ENCODE measurements around the gene GTF2H4. TPM values are rescaled to one million over a fixed set of nuclear protein-coding genes. Genes with fewer than 3 reads are reported as not detected.
A peak's percentile ranks its signal among the peaks of the same experiment; 100 is the strongest.

GTF2H4 gene
- total and polyA plus RNA-seq, 2 of the 8 experiments (the other 6 are each of a cell fraction or from before 2014, with no cell fraction given) = 42.3 to 53.4 TPM

- TF ChIP-seq PHF8 (conservative IDR thresholded peaks at IDR 0.05; ENCODE audit: low read depth, low read length) = 0 out of 2 replicates have a peak, but pooled peaks have one; percentile 47
- no peak for TF ChIP-seq RNF2 (IDR thresholded peaks at IDR 0.05; ENCODE audit: borderline replicate concordance, low read depth, low read length, missing control alignments, poor library complexity, severe bottlenecking)
- no peak for TF ChIP-seq FOSL1 (IDR thresholded peaks at IDR 0.05; ENCODE audit: insufficient read depth, low read depth, low read length)
- TF ChIP-seq HDAC6 (IDR thresholded peaks at IDR 0.05; ENCODE audit: low read depth, low read length) = no peak
- TF ChIP-seq SIX5 (IDR thresholded peaks at IDR 0.05; ENCODE audit: low read depth, low read length) = no peak
- no peak for TF ChIP-seq CREB1 (IDR thresholded peaks at IDR 0.05)
- no peak for TF ChIP-seq RFX5 (IDR thresholded peaks at IDR 0.05; ENCODE audit: borderline replicate concordance, low read depth, low read length)
- TF ChIP-seq EZH2 (IDR thresholded peaks at IDR 0.05; ENCODE audit: low read depth, low read length, severe bottlenecking) = no peak
- 0 out of 2 replicates have a peak, but pooled peaks have one; percentile 6 for TF ChIP-seq CHD2 (IDR thresholded peaks at IDR 0.05; ENCODE audit: low read length)
- no peak for TF ChIP-seq NRF1 (IDR thresholded peaks at IDR 0.05; ENCODE audit: low read depth, low read length)
- 0 out of 2 replicates have a peak, but pooled peaks have one; percentile 14 for TF ChIP-seq SUZ12 (IDR thresholded peaks at IDR 0.05; ENCODE audit: low read length)
- TF ChIP-seq TBP (IDR thresholded peaks at IDR 0.05; ENCODE audit: low read depth, low read length) = peak; percentile 77
- no peak for TF ChIP-seq ATF3 (IDR thresholded peaks at IDR 0.05; ENCODE audit: insufficient read depth, low read depth, low read length)
- TF ChIP-seq RXRA (IDR thresholded peaks at IDR 0.05; ENCODE audit: insufficient read depth, low read depth, low read length) = no peak
- no peak for TF ChIP-seq TEAD4 (IDR thresholded peaks at IDR 0.05; ENCODE audit: low read depth, low read length)
- TF ChIP-seq CHD1 (IDR thresholded peaks at IDR 0.05; ENCODE audit: low read depth, low read length) = no peak
- TF ChIP-seq CTCF (IDR thresholded peaks at IDR 0.05; ENCODE audit: control extremely low read depth in 1 of 3, insufficient read depth in 1 of 3, low read depth in 1 of 3, low read length in 3 of 3) = no peak
- TF ChIP-seq SP2 (IDR thresholded peaks at IDR 0.05; ENCODE audit: low read length) = no peak
- TF ChIP-seq BACH1 (IDR thresholded peaks at IDR 0.05; ENCODE audit: low read length) = no peak
- TF ChIP-seq CTBP2 (IDR thresholded peaks at IDR 0.05; ENCODE audit: borderline replicate concordance, insufficient read depth, insufficient read length, low read length) = no peak
- TF ChIP-seq ASH2L (IDR thresholded peaks at IDR 0.05; ENCODE audit: low read length) = peak; percentile 75
- TF ChIP-seq RBBP5 (IDR thresholded peaks at IDR 0.05; ENCODE audit: borderline replicate concordance, low read depth, low read length) = no peak
Measured at GRCh38 chr6:30955367-30956042, 47.5 kb downstream of the GTF2H4 start (continued).

All from H1 (cell line).